ENCODE results near the gene SAMD4B.
"Not testable (repeated sequence)": the region's sequence is repeated elsewhere in the genome, so short reads cannot be mapped to it uniquely, and the experiment has no call there.

SAMD4B gene

GRCh38 chr19:39304701-39305571 is 37.3 kb upstream of the SAMD4B start:
- Histone ChIP-seq H3K27ac (ENCODE audit: low read length) (no peak overlapping the region), H3K27me3 (ENCODE audit: insufficient read depth, low read length) (peaks cover 56% of the 10 kb centered on the region), H3K4me1 (ENCODE audit: insufficient read depth, low read length) (peaks cover 15% of the 10 kb centered on the region; the same call in 1 of the 2 replicates), H3K4me3 (ENCODE audit: low read length) (no peak overlapping the region), H3K9ac (ENCODE audit: low read depth, low read length) (no peak overlapping the region), H3K36me3 (ENCODE audit: insufficient read depth, low read depth, low read length) (no peaks in the 10 kb centered on the region), H3K9me3 (ENCODE audit: insufficient read depth, low read depth, low read length) (no peaks in the 10 kb centered on the region)

DNA sequence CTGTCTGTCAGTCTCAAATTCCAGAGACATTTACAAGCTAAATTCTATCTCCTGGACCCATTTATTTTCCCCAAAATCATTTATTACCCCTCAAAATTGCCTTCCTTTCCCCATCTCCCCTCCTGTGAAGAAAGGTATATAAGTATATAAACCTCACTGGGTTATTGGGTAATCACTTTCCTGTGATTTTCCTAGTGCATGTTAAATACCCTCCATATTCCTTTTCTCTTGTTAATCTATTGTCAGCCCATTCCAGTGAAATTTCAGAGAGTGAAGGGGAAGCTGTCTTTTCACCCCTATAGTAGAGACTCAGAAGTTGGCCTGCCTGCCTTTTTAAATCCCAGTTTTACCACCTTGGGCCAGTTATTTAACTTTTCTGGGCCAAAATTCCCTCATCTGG is 36.1 kb upstream of the SAMD4B start:
- no peak overlapping the region for H3K4me3 ChIP-seq (ENCODE audit: low read length)
- H3K36me3 ChIP-seq (ENCODE audit: insufficient read depth, low read depth, low read length), result no peaks in the 10 kb centered on the region
- peaks cover 56% of the 10 kb centered on the region for H3K27me3 ChIP-seq (ENCODE audit: insufficient read depth, low read length)
- no peak overlapping the region for H3K9ac ChIP-seq (ENCODE audit: low read depth, low read length)
- peaks cover 15% of the 10 kb centered on the region; the same call in 1 of the 2 replicates for H3K4me1 ChIP-seq (ENCODE audit: insufficient read depth, low read length)
- no peaks in the 10 kb centered on the region for H3K9me3 ChIP-seq (ENCODE audit: insufficient read depth, low read depth, low read length)
- no peak overlapping the region for H3K27ac ChIP-seq (ENCODE audit: low read length)

DNA sequence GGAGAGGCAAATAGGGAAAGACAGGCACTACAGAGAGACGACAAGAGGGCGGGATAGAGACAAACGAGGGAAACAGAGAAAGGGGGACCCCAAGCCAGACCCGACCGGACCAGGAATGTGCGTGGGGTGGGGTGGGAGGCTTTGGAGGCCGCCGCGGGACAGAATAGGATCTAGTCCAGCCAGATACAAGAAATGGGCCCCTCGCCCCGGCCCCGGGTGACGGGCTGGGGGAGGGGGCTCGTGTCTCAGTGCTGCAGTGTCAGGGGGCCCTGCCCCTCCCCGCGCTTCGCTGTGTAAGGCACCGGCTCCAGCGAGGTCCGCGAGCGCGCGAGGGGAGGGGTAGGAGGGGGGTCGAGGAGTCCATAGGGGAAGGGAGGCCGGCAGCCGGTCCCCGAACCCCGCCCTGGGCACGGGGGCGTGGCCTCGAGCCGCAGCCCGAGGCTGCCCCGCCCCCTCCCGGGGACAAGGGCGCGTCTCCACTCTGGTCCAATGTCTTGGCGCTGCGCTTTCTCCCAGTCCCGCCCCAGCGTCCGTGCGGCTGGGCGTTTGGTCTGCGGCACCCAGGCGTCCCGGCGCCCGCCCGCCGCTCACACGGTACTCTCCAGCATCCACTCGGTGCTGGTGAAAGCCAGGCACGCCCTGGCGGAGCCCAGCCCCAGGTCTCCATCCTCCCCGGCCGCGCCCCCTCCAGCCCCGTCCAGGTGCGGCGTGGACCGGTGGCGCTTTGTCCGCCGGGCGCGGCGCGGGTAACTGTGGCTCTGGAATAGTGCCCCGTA is 35.0 kb upstream of the SAMD4B start:
- Histone ChIP-seq H3K4me3 (ENCODE audit: low read length) (peak overlapping the region; percentile 72), H3K9me3 (ENCODE audit: insufficient read depth, low read depth, low read length) (no peaks in the 10 kb centered on the region), H3K27ac (ENCODE audit: low read length) (no peak overlapping the region), H3K4me1 (ENCODE audit: insufficient read depth, low read length) (peaks cover 15% of the 10 kb centered on the region; the same call in 1 of the 2 replicates), H3K9ac (ENCODE audit: low read depth, low read length) (peak overlapping the region; percentile 51; the same call in 1 of the 2 replicates), H3K36me3 (ENCODE audit: insufficient read depth, low read depth, low read length) (no peaks in the 10 kb centered on the region), H3K27me3 (ENCODE audit: insufficient read depth, low read length) (peaks cover 56% of the 10 kb centered on the region)

- Histone ChIP-seq H3K4me1 (ENCODE audit: insufficient read depth, low read length) (peaks cover 15% of the 10 kb centered on the region; the same call in 1 of the 2 replicates), H3K27ac (ENCODE audit: low read length) (no peak overlapping the region), H3K9me3 (ENCODE audit: insufficient read depth, low read depth, low read length) (no peaks in the 10 kb centered on the region), H3K27me3 (ENCODE audit: insufficient read depth, low read length) (peaks cover 56% of the 10 kb centered on the region), H3K36me3 (ENCODE audit: insufficient read depth, low read depth, low read length) (no peaks in the 10 kb centered on the region), H3K4me3 (ENCODE audit: low read length) (peak overlapping the region; percentile 72; the same call in 1 of the 2 replicates), H3K9ac (ENCODE audit: low read depth, low read length) (no peak overlapping the region)
Measured at GRCh38 chr19:39307822-39308530, 34.2 kb upstream of the SAMD4B start.

GRCh38 chr19:39308531-39309304 is 33.5 kb upstream of the SAMD4B start:
- Histone ChIP-seq H3K27me3 (ENCODE audit: insufficient read depth, low read length) (peaks cover 52% of the 10 kb centered on the region), H3K4me1 (ENCODE audit: insufficient read depth, low read length) (peaks cover 7% of the 10 kb centered on the region; the same call in 1 of the 2 replicates), H3K9me3 (ENCODE audit: insufficient read depth, low read depth, low read length) (no peaks in the 10 kb centered on the region), H3K36me3 (ENCODE audit: insufficient read depth, low read depth, low read length) (no peaks in the 10 kb centered on the region), H3K9ac (ENCODE audit: low read depth, low read length) (no peak overlapping the region), H3K4me3 (ENCODE audit: low read length) (peak overlapping the region; percentile 72; the same call in 1 of the 2 replicates), H3K27ac (ENCODE audit: low read length) (no peak overlapping the region)

DNA sequence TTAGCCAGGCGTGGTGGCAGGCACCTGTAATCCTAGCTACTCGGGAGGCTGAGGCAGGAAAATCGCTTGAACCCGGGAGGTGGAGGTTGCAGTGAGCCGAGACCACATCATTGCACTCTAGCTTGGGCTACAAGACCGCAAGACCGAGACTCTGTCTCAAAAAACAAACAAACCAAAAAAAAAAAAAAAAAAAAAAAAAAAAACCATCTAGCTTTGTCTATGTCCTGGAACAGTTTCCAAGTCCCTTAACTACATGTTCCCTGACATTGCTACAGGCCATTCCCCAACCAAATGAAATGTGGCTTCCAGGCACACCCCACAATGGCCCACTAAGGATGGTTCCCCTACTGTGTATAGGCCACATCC is 32.9 kb upstream of the SAMD4B start:
- not testable (repeated sequence) for H3K9ac ChIP-seq (ENCODE audit: low read depth, low read length); H3K27ac ChIP-seq (ENCODE audit: low read length); H3K36me3 ChIP-seq (ENCODE audit: insufficient read depth, low read depth, low read length); H3K4me3 ChIP-seq (ENCODE audit: low read length); H3K4me1 ChIP-seq (ENCODE audit: insufficient read depth, low read length); H3K9me3 ChIP-seq (ENCODE audit: insufficient read depth, low read depth, low read length)
- peaks cover 46% of the 10 kb centered on the region for H3K27me3 ChIP-seq (ENCODE audit: insufficient read depth, low read length)

DNA sequence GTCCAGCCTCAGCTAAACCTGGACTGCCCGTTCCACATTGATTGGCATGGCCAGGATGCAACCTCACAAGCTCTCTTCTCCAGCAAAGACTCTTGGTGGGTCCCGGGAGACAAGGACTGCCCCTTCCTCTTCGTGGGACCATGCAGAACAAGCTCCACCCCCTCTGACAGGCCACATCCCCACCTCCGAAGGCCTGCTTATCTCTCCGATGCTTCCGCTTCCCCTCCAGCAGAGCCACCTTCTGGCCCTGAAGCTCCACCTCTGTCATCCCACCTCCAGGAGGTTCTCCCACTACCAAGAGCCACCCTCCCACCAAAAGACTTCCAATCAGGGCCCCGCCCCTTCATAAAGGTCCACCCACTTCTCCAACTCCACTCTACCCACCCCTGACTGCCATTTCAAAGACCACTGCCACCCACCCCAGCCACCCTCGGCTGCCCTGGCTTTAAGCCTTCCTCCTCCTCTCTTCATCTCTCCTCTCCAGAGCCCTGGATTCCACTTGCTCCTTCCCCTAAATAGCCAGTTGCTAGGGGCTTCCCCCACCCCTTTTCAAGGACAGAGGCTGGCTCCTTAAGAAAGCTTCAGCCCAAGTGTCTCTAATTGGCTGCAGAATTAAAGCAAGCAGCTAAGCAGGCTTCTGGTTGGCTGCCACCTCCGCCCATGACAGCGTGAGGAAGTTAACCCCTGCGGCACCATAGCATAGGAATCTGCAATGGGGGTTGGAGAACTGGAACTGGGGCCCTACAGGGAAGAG is 31.5 kb upstream of the SAMD4B start:
- no peaks in the 10 kb centered on the region; the same call in 1 of the 2 replicates for H3K4me1 ChIP-seq (ENCODE audit: insufficient read depth, low read length)
- no peaks in the 10 kb centered on the region for H3K36me3 ChIP-seq (ENCODE audit: insufficient read depth, low read depth, low read length)
- no peak overlapping the region for H3K4me3 ChIP-seq (ENCODE audit: low read length)
- H3K27ac ChIP-seq (ENCODE audit: low read length), result no peak overlapping the region
- H3K27me3 ChIP-seq (ENCODE audit: insufficient read depth, low read length), result peaks cover 32% of the 10 kb centered on the region
- no peaks in the 10 kb centered on the region for H3K9me3 ChIP-seq (ENCODE audit: insufficient read depth, low read depth, low read length)
- H3K9ac ChIP-seq (ENCODE audit: low read depth, low read length), result no peak overlapping the region

- H3K9ac ChIP-seq (ENCODE audit: low read depth, low read length), result no peak overlapping the region
- H3K4me3 ChIP-seq (ENCODE audit: low read length), result no peak overlapping the region
- H3K27me3 ChIP-seq (ENCODE audit: insufficient read depth, low read length), result peaks cover 7% of the 10 kb centered on the region
- H3K36me3 ChIP-seq (ENCODE audit: insufficient read depth, low read depth, low read length), result no peaks in the 10 kb centered on the region
- no peaks in the 10 kb centered on the region for H3K9me3 ChIP-seq (ENCODE audit: insufficient read depth, low read depth, low read length)
- no peak overlapping the region for H3K27ac ChIP-seq (ENCODE audit: low read length)
- no peaks in the 10 kb centered on the region for H3K4me1 ChIP-seq (ENCODE audit: insufficient read depth, low read length)
Measured at GRCh38 chr19:39314016-39314728, 28.0 kb upstream of the SAMD4B start.

DNA sequence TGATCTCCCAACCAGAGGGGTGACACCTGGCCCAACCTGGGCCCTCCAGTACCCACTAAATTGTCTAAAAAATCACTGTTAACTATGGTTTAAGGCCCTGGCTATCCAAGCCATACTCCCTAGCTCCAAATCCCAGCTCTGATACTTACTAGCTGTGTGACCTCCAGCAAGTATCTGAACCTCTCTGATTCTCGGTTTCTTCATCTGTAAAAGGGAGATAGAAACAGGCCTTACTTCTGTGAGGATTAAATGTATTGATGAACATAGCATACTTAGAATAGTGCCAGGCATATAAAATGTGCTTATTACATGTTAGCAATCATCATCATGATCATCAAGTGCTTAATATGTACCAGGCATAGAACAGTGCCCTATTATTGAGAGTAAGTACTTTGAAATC is 26.3 kb upstream of the SAMD4B start:
- H3K4me3 ChIP-seq (ENCODE audit: low read length), result no peak overlapping the region
- no peak overlapping the region for H3K9ac ChIP-seq (ENCODE audit: low read depth, low read length)
- H3K4me1 ChIP-seq (ENCODE audit: insufficient read depth, low read length), result no peaks in the 10 kb centered on the region
- no peaks in the 10 kb centered on the region for H3K9me3 ChIP-seq (ENCODE audit: insufficient read depth, low read depth, low read length)
- no peaks in the 10 kb centered on the region for H3K36me3 ChIP-seq (ENCODE audit: insufficient read depth, low read depth, low read length)
- no peak overlapping the region for H3K27ac ChIP-seq (ENCODE audit: low read length)
- peaks cover 19% of the 10 kb centered on the region for H3K27me3 ChIP-seq (ENCODE audit: insufficient read depth, low read length)

GRCh38 chr19:39316627-39317321 is 25.4 kb upstream of the SAMD4B start:
- H3K9ac ChIP-seq (ENCODE audit: low read depth, low read length), result no peak overlapping the region
- H3K27me3 ChIP-seq (ENCODE audit: insufficient read depth, low read length), result peaks cover 26% of the 10 kb centered on the region
- H3K36me3 ChIP-seq (ENCODE audit: insufficient read depth, low read depth, low read length), result no peaks in the 10 kb centered on the region
- no peaks in the 10 kb centered on the region for H3K9me3 ChIP-seq (ENCODE audit: insufficient read depth, low read depth, low read length)
- H3K27ac ChIP-seq (ENCODE audit: low read length), result no peak overlapping the region
- H3K4me1 ChIP-seq (ENCODE audit: insufficient read depth, low read length), result no peaks in the 10 kb centered on the region
- no peak overlapping the region for H3K4me3 ChIP-seq (ENCODE audit: low read length)

Data from iPS-20b (cell line).